Measurements from ENCODE around the gene MYO1G.

The MYO1G gene

DNA sequence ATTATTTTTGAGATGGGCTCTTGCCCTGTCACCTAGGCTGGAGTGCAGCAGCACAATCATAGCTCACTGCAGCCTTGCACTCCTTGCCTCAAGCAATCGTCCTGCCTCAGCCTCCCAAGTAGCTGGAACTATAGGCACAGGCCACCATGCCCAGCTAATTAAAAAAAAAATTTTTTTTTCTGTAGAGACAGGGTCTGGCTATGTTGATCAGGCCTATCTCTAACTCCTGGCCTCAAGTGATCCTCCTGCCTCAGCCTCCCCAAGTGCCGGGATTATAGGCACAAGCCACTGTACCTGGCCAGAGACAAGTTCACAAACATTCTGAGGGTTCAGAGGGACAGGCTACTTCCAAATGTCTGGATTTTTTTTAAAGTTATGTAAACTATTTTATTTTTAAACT is 61.4 kb downstream of the MYO1G start:
- Histone ChIP-seq H3K36me3 (ENCODE audit: control insufficient read depth in 2 of 2, insufficient read depth in 2 of 2, low read length in 2 of 2) (no peaks in the 10 kb centered on the region), H3K27me3 (ENCODE audit: control insufficient read depth in 2 of 2, insufficient read depth in 2 of 2, low read length in 2 of 2) (no peaks in the 10 kb centered on the region), H3K9me3 (ENCODE audit: control insufficient read depth in 2 of 2, low read length in 2 of 2) (no peaks in the 10 kb centered on the region), H3K27ac (ENCODE audit: low read depth in 2 of 2, low read length in 2 of 2) (no peak overlapping the region), H3K9ac (ENCODE audit: low read depth in 1 of 2, low read length in 2 of 2) (no peak overlapping the region), H3K4me3 (ENCODE audit: low read length in 2 of 2) (no peak overlapping the region), H3K4me1 (ENCODE audit: control insufficient read depth in 2 of 2, insufficient read depth in 2 of 2, low read length in 2 of 2) (no peaks in the 10 kb centered on the region)

DNA sequence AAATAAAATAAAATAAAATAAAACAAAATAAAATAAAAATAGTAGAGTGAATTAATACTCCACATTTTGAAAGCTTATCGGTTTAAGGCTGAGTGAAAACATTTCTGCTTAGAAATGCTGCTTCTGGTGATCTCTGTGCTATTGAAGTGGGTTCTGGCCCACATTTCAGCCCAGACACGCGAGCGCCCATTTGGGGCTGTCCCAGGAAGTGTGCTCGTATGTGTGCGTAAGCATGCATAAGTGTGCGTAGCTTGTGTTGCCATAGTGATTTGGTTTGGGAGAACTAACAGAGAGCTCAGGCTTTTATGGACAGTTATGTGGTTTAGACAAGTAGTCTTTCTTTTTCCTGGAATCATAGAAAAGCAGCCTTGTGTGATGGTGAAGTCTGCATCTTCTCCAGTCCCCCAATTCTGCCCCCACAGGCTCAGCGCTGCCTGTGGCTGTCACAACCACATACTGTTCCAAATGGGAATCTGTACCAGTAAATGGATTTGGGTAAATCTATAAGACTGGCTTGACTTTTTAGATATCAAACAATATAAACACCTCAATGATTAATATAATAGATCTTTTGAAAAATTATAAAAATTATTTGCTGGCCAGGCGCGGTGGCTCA is 63.7 kb downstream of the MYO1G start:
- H3K27ac ChIP-seq (ENCODE audit: low read depth in 2 of 2, low read length in 2 of 2), result no peak overlapping the region
- H3K9me3 ChIP-seq (ENCODE audit: control insufficient read depth in 2 of 2, low read length in 2 of 2), result no peaks in the 10 kb centered on the region
- no peaks in the 10 kb centered on the region for H3K27me3 ChIP-seq (ENCODE audit: control insufficient read depth in 2 of 2, insufficient read depth in 2 of 2, low read length in 2 of 2)
- H3K4me3 ChIP-seq (ENCODE audit: low read length in 2 of 2), result no peak overlapping the region
- H3K9ac ChIP-seq (ENCODE audit: low read depth in 1 of 2, low read length in 2 of 2), result no peak overlapping the region
- no peaks in the 10 kb centered on the region for H3K4me1 ChIP-seq (ENCODE audit: control insufficient read depth in 2 of 2, insufficient read depth in 2 of 2, low read length in 2 of 2)
- no peaks in the 10 kb centered on the region for H3K36me3 ChIP-seq (ENCODE audit: control insufficient read depth in 2 of 2, insufficient read depth in 2 of 2, low read length in 2 of 2)

DNA sequence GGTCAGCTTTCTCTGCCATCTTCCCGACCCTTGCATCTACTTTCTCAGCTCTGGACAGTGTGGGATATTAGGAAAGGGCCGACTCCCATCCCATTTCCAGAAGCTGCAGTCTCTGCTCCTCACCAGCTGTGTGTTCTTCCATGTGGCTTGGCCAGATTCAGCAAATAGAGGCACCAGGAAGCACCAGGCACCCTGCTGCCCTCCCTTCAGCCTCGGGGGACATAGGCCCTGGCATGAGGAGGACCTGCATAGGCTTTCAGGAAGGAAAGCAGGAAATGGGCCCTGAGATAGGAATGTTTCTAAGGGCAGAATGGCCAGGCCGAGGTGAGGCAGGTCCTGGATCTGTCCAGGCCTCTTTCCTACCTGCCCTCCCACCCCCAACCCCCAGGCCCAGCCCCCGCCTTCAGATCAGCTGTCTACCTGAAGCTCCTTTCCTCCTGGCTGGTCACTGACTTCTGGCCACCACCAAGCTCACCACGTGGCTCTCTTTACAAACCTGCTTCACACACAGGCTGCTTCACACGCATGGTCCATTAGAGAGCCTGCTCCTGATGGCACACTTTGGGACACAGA is 66.0 kb downstream of the MYO1G start:
- Histone ChIP-seq H3K4me3 (ENCODE audit: low read length in 2 of 2) (no peak overlapping the region), H3K9me3 (ENCODE audit: control insufficient read depth in 2 of 2, low read length in 2 of 2) (no peaks in the 10 kb centered on the region), H3K9ac (ENCODE audit: low read depth in 1 of 2, low read length in 2 of 2) (no peak overlapping the region), H3K27me3 (ENCODE audit: control insufficient read depth in 2 of 2, insufficient read depth in 2 of 2, low read length in 2 of 2) (no peaks in the 10 kb centered on the region), H3K27ac (ENCODE audit: low read depth in 2 of 2, low read length in 2 of 2) (no peak overlapping the region), H3K4me1 (ENCODE audit: control insufficient read depth in 2 of 2, insufficient read depth in 2 of 2, low read length in 2 of 2) (no peaks in the 10 kb centered on the region), H3K36me3 (ENCODE audit: control insufficient read depth in 2 of 2, insufficient read depth in 2 of 2, low read length in 2 of 2) (no peaks in the 10 kb centered on the region)
